Measurements from ENCODE around the gene GRHL1. TPM values are rescaled to one million over a fixed set of nuclear protein-coding genes. Genes with fewer than 3 reads are reported as not detected.

The GRHL1 gene
- total and polyA plus RNA-seq, 9 donors: 0.18 to 2.4 (median 0.63) TPM; not detected in 1

DNA sequence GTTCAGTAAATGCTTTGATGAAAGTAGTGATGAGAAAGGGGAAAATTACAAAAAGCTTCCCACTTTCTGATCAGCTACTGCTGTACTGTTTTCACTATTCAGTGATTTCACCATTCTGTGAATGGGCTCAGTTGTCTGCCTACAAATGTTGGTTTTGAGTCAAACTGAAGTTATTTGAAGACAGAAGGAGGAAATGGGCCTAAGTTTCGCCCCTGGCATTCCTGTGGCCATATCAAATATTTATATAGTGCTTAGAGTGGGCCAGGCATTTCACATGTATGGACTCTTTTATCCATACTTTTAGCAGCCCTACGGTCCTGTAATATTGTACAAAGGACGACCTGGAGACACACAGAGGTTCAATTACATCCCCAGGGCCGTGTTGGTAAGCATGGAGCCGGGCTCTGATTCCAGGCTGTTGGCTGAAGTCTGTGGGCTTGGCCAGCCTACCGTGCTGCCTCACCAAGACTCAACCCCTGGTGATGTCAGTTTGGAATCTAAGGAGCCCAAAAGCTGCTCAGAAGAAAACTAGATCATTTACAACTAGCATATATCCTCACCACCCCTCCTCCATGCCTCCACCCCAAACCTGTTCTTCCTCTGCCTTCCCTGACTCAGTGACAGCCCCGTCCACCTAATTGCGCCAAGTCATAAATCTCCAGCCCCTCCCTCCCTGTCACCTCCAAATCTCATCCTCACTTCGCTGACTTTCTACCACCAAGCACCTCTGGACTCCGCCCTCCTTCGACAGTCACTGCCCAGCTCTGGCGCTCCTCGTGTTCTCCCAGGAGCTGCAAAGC, 10.1 kb upstream of the GRHL1 start:
- WGBS, 3 donors: 43 to 52% (median 49%) methylated on average over 13 of the region's 13 CpGs
- no peaks in the 10 kb centered on the region for H3K27me3 ChIP-seq
- DNase-seq: no peak
- no peaks in the 10 kb centered on the region for H3K4me1 ChIP-seq (ENCODE audit: insufficient read depth)
- no peak for TF ChIP-seq POLR2A (IDR thresholded peaks at IDR 0.05)
- no peak for TF ChIP-seq EP300 (IDR thresholded peaks at IDR 0.05)
- H3K27ac ChIP-seq: no peak overlapping the region
- H3K36me3 ChIP-seq: no peaks in the 10 kb centered on the region
- H3K4me3 ChIP-seq: no peak overlapping the region
- H3K9me3 ChIP-seq: no peaks in the 10 kb centered on the region
- intact Hi-C loops (cut with DNase I): no loop called here

DNA sequence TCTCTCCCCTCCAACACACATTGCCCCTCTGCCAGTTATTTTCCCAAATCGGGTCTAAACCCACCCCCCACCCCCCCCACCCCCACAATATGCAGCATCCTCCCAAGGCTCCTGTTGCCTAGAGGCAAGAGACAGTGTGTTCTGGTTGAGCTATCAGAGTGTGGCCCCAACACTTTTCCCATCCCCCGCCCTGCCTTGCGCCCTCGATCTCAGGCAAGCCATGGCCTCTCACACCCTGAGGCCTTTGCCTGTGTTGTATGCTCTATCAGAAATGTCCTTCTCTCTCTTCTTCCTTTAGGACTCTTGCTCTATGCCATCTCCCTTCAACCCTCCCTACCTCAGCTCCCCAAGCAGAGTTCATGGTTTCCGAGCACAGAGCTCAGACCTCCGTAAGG, 9.5 kb upstream of the GRHL1 start:
- intact Hi-C loops (cut with DNase I): no loop called here
- no peaks in the 10 kb centered on the region for H3K36me3 ChIP-seq
- no peaks in the 10 kb centered on the region for H3K4me1 ChIP-seq (ENCODE audit: insufficient read depth)
- no peaks in the 10 kb centered on the region for H3K9me3 ChIP-seq
- TF ChIP-seq EP300 (IDR thresholded peaks at IDR 0.05) (no peak), POLR2A (IDR thresholded peaks at IDR 0.05) (no peak)
- TF ChIP-seq, protein P1, sequence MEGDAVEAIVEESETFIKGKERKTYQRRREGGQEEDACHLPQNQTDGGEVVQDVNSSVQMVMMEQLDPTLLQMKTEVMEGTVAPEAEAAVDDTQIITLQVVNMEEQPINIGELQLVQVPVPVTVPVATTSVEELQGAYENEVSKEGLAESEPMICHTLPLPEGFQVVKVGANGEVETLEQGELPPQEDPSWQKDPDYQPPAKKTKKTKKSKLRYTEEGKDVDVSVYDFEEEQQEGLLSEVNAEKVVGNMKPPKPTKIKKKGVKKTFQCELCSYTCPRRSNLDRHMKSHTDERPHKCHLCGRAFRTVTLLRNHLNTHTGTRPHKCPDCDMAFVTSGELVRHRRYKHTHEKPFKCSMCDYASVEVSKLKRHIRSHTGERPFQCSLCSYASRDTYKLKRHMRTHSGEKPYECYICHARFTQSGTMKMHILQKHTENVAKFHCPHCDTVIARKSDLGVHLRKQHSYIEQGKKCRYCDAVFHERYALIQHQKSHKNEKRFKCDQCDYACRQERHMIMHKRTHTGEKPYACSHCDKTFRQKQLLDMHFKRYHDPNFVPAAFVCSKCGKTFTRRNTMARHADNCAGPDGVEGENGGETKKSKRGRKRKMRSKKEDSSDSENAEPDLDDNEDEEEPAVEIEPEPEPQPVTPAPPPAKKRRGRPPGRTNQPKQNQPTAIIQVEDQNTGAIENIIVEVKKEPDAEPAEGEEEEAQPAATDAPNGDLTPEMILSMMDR (IDR thresholded peaks at IDR 0.05): no peak
- no peak overlapping the region for H3K27ac ChIP-seq
- no peaks in the 10 kb centered on the region for H3K27me3 ChIP-seq
- 48 to 55% (median 52%) methylated on average over 6 of the region's 6 CpGs for WGBS, 3 donors
- DNase-seq: no peak
- H3K4me3 ChIP-seq: no peak overlapping the region

DNA sequence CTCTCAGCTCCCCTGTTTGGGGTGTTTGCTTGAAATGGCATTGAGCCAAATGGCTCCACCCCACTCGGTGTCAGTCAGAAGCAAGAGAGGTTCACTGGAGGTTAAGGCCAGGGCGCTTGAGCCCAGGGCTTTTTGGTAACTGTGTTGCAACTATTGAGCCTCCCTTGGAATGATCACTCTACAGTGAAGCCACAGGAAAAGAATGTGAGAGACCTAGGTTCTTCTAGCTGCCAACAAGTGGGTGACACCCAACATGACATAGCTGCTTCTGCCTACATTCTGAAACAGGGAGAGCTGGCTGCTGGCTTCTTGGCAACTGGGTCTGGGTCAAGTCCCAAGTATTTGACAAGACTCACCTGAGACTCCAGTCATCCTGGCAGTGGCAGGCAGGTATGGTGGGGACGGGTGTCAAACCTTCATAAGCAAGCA, 7.1 kb upstream of the GRHL1 start:
- H3K4me3 ChIP-seq: no peak overlapping the region
- no peak overlapping the region for H3K27ac ChIP-seq
- H3K36me3 ChIP-seq: no peaks in the 10 kb centered on the region
- H3K9me3 ChIP-seq: no peaks in the 10 kb centered on the region
- no peaks in the 10 kb centered on the region for H3K4me1 ChIP-seq (ENCODE audit: insufficient read depth)
- H3K27me3 ChIP-seq: no peaks in the 10 kb centered on the region
- no peak for DNase-seq
- intact Hi-C loops (cut with DNase I): no loop called here
- TF ChIP-seq, protein P1 (IDR thresholded peaks at IDR 0.05): no peak
- TF ChIP-seq POLR2A (IDR thresholded peaks at IDR 0.05): no peak
- 67 to 78% (median 69%) methylated on average over 3 of the region's 3 CpGs for WGBS, 3 donors

DNA sequence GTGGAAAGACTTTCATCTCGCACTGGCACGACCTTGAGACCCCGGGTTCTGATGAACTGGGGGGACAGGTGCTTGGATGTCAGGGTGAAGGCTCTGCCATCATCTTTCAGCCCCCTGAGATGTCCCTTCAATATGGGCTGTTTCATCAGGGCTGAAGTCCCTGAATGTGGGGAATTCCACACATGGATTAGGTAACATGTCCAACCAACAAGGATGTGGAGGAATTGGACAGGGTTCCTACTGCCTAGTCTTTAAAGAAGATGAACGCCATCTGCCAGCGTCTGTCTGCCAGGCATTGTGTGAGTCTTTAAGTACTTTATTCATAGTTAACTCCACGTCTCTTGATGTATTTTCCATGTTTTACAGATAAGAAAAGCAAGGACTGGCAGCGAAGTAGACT, 5.9 kb upstream of the GRHL1 start:
- intact Hi-C loops (cut with DNase I): no loop called here
- WGBS, 3 donors: 46 to 61% (median 53%) methylated on average over 7 of the region's 7 CpGs
- H3K9me3 ChIP-seq: no peaks in the 10 kb centered on the region
- no peak overlapping the region for H3K4me3 ChIP-seq
- H3K36me3 ChIP-seq: no peaks in the 10 kb centered on the region
- no peak overlapping the region for H3K27ac ChIP-seq
- no peaks in the 10 kb centered on the region for H3K27me3 ChIP-seq
- H3K4me1 ChIP-seq (ENCODE audit: insufficient read depth): no peaks in the 10 kb centered on the region
- DNase-seq: no peak
- no peak for TF ChIP-seq POLR2A (IDR thresholded peaks at IDR 0.05)
- no peak for TF ChIP-seq EP300 (IDR thresholded peaks at IDR 0.05)
- TF ChIP-seq, protein P1 (IDR thresholded peaks at IDR 0.05): no peak

DNA sequence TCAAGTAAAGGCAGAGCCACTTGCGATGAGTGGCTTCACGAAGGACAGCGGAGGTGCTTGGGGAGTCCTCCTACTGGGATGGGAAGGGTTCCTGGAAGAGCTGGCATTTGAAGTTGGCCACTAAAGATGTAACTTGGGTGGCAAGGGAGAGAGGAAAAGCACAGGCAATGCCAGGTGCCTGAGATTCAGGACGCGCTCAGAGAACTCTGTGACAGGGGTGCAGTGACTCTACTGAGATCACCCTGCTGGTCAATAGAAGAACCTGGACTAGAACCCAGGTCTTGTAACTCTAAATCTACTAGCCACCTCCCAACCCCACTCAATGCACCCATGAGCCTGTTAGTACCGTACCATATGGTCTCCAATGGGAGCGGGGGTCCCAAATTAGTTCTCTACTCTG, 5.4 kb upstream of the GRHL1 start:
- WGBS, 3 donors: 79 to 89% (median 87%) methylated on average over 7 of the region's 7 CpGs
- intact Hi-C loops (cut with DNase I): no loop called here
- TF ChIP-seq EP300 (IDR thresholded peaks at IDR 0.05) (no peak), POLR2A (IDR thresholded peaks at IDR 0.05) (no peak)
- TF ChIP-seq, protein P1 (IDR thresholded peaks at IDR 0.05): no peak
- Histone ChIP-seq H3K27me3 (no peaks in the 10 kb centered on the region), H3K4me1 (ENCODE audit: insufficient read depth) (no peaks in the 10 kb centered on the region), H3K4me3 (no peak overlapping the region), H3K9me3 (no peaks in the 10 kb centered on the region), H3K36me3 (no peaks in the 10 kb centered on the region), H3K27ac (no peak overlapping the region)
- DNase-seq: no peak

Data from ovary (tissue), 9 donors.